ENCODE data around the gene KAT7. TPM values are rescaled to one million over a fixed set of nuclear protein-coding genes. Genes with fewer than 3 reads are reported as not detected.

The KAT7 gene
- total and polyA plus RNA-seq, 2 of the 8 experiments (the other 6 are each of a cell fraction or from before 2014, with no cell fraction given): 90.9 to 139 TPM

DNA sequence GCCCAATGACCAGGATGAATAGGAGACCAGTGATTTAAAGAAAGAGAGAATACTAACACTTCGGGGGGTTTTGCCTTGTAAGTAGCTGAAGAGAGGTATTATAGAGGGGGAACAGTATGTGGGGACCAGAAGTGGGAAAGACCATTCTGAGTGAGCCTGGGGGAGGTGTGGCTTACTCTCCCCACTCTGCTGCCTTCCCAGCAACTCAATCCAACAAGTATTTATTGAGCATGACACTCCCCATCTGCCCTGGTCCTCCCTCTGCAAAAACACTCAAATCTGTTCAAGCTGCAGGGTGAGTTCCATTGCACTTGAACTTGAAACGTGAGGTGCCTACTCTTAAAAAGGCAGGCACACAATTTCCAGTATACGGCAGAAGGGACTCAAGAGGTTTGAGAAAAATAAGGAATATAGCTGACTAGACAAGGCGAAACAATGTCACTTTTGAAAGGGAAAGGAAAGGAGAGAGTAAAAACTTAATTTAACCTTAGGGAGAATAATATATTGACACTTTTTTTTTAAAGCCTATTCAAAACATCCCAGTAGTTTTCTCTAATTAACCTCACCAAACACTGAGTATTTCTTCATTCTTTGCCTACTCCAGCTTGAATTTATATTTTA, 32.7 kb upstream of the KAT7 start:
- POLR2A ChIA-PET (ENCODE audit: partially characterized antibody): interaction anchor here (1.3 to 6.9 kb wide), 4 partner anchors 7 to 46 kb away, joined by 4 to 56 read pairs (median 8); partner anchors contain the start of genes FAM117A and KAT7
- Histone ChIP-seq H2BK5ac (ENCODE audit: low read depth, low read length) (no peak overlapping the region), H3K23me2 (ENCODE audit: low read depth, low read length) (no peaks in the 10 kb centered on the region), H3K56ac (replicated peaks; ENCODE audit: insufficient read length, low read depth, low read length) (no peak overlapping the region), H3K27me3 (replicated peaks in 1 of 4; ENCODE audit: control insufficient read depth in 3 of 4, extremely low read depth in 1 of 4, insufficient read depth in 3 of 4, low read length in 3 of 4) (no peaks in the 10 kb centered on the region), H2BK20ac (ENCODE audit: low read length) (no peak overlapping the region), H3K36me3 (ENCODE audit: control insufficient read depth in 2 of 4, insufficient read depth in 4 of 4, low read length in 3 of 4) (0 out of 8 replicates have a peak, but pooled peaks cover 0 to 2% (median 0%) of the 10 kb centered on the region in 4 experiments), H2AFZ (ENCODE audit: low read length) (no peak overlapping the region), H2BK120ac (replicated peaks; ENCODE audit: low read depth, low read length) (no peak overlapping the region), H3K23ac (ENCODE audit: insufficient read length) (no peak overlapping the region), H3K9me3 (ENCODE audit: insufficient read depth in 2 of 2, low read depth in 1 of 2, low read length in 1 of 2) (no peaks in the 10 kb centered on the region), H3K27ac (ENCODE audit: low read depth, low read length) (no peak overlapping the region), H3K79me2 (ENCODE audit: control insufficient read depth in 1 of 2, insufficient read depth in 2 of 2, low read length in 2 of 2) (peaks cover 6 to 73% of the 10 kb centered on the region in 2 experiments; a peak in 3 of 4 replicates), H2AK5ac (ENCODE audit: low read depth, low read length) (no peak overlapping the region), H3K4me2 (ENCODE audit: insufficient read depth in 1 of 2, low read depth in 2 of 2, low read length in 2 of 2) (no peak overlapping the region; a peak in 1 of 4 replicates), H4K5ac (ENCODE audit: insufficient read length, low read depth, low read length) (no peak overlapping the region), H3K79me1 (ENCODE audit: low read depth, low read length) (no peaks in the 10 kb centered on the region; the same call in none of the 2 replicates), H4K20me1 (replicated peaks in 1 of 2; ENCODE audit: control insufficient read depth in 1 of 2, insufficient read depth in 2 of 2, low read length in 2 of 2) (peaks cover 0 to 10% of the 10 kb centered on the region in 2 experiments), H3K4ac (replicated peaks; ENCODE audit: insufficient read length, low read depth, low read length) (no peak overlapping the region), H4K8ac (ENCODE audit: extremely low read depth, insufficient read depth, low read length) (no peak overlapping the region), H3K4me1 (replicated peaks in 1 of 4; ENCODE audit: control insufficient read depth in 3 of 4, insufficient read depth in 4 of 4, low read length in 3 of 4) (peaks cover 0 to 4% (median 0%) of the 10 kb centered on the region in 4 experiments; a peak in 4 of 7 replicates), H2BK15ac (ENCODE audit: low read length) (no peak overlapping the region), H4K91ac (replicated peaks; ENCODE audit: insufficient read length, low read length) (no peak overlapping the region), H3K4me3 (ENCODE audit: extremely low read depth in 1 of 4, insufficient read depth in 2 of 4, low read depth in 3 of 4, low read length in 4 of 4) (no peak overlapping the region), H2BK12ac (ENCODE audit: low read depth, low read length) (no peak overlapping the region), H3K9ac (replicated peaks in 1 of 4; ENCODE audit: extremely low read depth in 1 of 4, low read depth in 3 of 4, low read length in 3 of 4) (no peak overlapping the region), H3K18ac (ENCODE audit: extremely low read depth, low read length) (no peak overlapping the region), H3K14ac (ENCODE audit: insufficient read length) (no peak overlapping the region)
- FAIRE-seq: no peak
- no peak for DNase-seq (ENCODE audit: low read depth in 1 of 2, low spot score in 2 of 2)
- CTCF ChIA-PET (ENCODE audit: partially characterized antibody): interaction anchor here (1.0 to 1.1 kb wide), 2 partner anchors 8 to 17 kb away, joined by 3 read pairs; no protein-coding TSS in a partner anchor
- WGBS, 2 experiments (ENCODE audit: extremely low coverage in 1 of 2, insufficient coverage in 1 of 2, insufficient read length in 1 of 2, insufficient replicate concordance in 2 of 2, low coverage in 1 of 2, low lambda C conversion rate in 2 of 2, missing lambda C conversion rate in 1 of 2): 89% methylated on average over 4 of the region's 4 CpGs; no CpG with 5 or more reads in 1 of the 2 experiments
- no peak for TF ChIP-seq TAF7 (optimal IDR thresholded peaks at IDR 0.05; ENCODE audit: borderline replicate concordance, low read depth, low read length)
- TF ChIP-seq JUND (IDR thresholded peaks at IDR 0.05; ENCODE audit: low read length): no peak
- no peak for TF ChIP-seq ASH2L (IDR thresholded peaks at IDR 0.05; ENCODE audit: low read length)
- TF ChIP-seq SIRT6 (IDR thresholded peaks at IDR 0.05; ENCODE audit: low read length): no peak
- no peak for TF ChIP-seq TEAD4 (IDR thresholded peaks at IDR 0.05; ENCODE audit: low read depth, low read length)
- no peak for TF ChIP-seq EGR1 (IDR thresholded peaks at IDR 0.05; ENCODE audit: borderline replicate concordance, low read depth, low read length)
- TF ChIP-seq, protein P1, sequence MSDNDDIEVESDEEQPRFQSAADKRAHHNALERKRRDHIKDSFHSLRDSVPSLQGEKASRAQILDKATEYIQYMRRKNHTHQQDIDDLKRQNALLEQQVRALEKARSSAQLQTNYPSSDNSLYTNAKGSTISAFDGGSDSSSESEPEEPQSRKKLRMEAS (IDR thresholded peaks at IDR 0.05): no peak
- TF ChIP-seq TCF12 (IDR thresholded peaks at IDR 0.05; ENCODE audit: low read depth, low read length): no peak
- TF ChIP-seq BACH1 (IDR thresholded peaks at IDR 0.05; ENCODE audit: low read length): no peak
- TF ChIP-seq CTBP2 (IDR thresholded peaks at IDR 0.05; ENCODE audit: borderline replicate concordance, insufficient read depth, insufficient read length, low read length): no peak
- no peak for TF ChIP-seq RFX5 (IDR thresholded peaks at IDR 0.05; ENCODE audit: borderline replicate concordance, low read depth, low read length)
- no peak for TF ChIP-seq EZH2 (IDR thresholded peaks at IDR 0.05; ENCODE audit: low read depth, low read length, severe bottlenecking)
- TF ChIP-seq POLR2AphosphoS5 (IDR thresholded peaks at IDR 0.05; ENCODE audit: low read depth, low read length): no peak
- no peak for TF ChIP-seq GTF2F1 (IDR thresholded peaks at IDR 0.05; ENCODE audit: borderline replicate concordance, low read depth, low read length)

All from H1 (cell line).